GM19372 (cell line): ENCODE results near the gene ZDHHC3.
"Not testable (repeated sequence)": the region's sequence is repeated elsewhere in the genome, so short reads cannot be mapped to it uniquely, and the experiment has no call there.

Experiments
- ATAC-seq: cut with Tn5 transposase; IDR thresholded peaks from one replicate; pipeline ENCODE4 v1.9.1; 2021; ENCODE audit warnings: mild to moderate bottlenecking, low read depth, moderate library complexity; ENCODE audit not compliant: unreplicated experiment

The ZDHHC3 gene

DNA sequence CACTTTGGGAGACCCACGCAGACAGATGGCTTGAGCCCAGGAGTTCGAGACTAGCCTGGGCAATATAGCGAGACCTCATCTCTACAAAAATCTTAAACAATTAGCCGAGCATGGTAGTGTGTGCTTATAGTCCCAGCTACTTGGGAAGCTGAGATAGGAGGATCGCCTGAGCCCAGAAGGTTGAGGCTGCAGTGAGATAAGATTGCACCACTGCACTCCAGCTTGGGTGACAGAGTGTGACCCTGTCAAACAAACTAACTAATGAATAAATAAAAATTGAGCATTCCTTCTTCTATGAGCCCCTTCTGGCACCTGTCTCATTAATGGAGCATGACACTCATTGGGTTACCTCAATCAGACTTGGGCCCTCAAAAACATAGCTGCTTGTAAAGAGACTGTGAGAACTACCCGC lies 7.5 kb downstream of the ZDHHC3 start:
- no peak for ATAC-seq

DNA sequence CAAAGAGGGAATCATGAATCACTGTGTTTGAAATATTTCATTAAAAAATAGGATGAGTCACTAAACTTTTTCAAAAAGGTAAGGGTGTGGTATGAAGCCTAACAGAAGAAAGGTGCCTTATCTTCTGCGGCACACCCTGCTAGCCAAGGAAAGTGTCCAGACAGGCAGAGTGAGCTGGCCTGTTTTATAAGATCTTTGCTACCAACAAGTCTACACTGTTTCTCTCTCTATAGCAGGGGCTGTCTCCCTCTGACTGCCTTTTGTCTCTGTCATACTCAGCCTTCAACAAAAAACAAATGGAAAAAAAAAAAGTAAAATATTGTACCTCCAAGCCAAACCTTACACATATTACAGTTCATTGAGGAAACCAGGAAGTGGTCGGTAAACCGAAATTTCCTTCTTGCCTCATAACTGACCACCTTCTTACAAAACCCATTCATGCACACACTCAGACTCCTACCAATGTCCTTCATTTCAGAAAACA lies 9.1 kb downstream of the ZDHHC3 start:
- ATAC-seq = no peak

DNA sequence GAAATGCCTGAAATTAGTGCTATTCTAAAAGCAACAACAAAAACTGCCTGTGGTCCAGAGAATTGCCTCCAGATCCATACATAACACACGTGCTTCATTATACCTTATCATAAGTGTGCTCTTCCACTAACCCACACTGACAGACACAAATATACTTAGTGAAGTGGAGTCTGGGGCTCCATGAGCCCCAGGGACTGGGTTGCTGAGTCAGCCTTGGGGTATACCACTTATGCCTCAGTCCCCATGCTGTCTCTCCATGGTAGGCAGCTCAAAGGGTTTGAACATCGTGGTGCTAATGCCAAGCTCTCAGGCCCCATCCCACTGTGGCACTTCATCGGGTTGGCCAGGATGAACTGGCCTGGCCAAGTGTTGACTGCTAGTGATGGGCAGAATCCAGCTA lies 10.8 kb downstream of the ZDHHC3 start:
- no peak for ATAC-seq

DNA sequence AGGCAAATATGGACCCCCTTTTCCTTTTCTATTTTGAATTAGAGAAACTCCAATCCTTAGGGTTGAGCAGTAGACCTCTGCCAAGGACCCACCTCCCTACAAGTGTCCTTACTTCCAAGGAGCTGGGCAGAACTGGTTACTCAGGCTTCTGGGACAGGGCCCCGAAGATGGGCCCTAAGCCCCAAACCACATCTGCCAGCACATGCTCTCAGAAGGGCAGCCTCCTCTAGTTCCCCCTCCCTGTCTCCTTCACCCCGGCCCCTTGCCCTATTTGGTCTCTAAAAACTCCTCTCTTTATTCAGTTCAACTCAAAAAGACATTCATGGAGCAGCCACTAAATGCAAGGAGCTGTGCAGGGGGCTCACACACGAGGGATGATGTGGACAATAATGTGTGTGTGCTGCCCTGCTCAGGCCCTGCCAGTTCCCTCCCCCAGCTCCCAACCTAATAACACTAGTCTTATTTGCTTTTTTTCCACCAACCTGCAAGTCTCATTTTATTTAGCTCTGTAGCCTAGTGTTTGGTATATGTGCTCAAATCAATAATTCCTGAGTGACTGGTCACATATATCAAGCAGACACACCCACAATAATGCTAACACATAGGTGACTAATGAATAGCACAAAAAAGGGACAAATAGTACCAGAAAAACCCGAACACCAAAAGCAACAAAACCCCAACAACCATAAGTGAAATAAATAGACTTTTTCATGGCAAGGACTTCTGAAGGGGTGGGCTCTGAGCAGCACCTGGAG lies 12.2 kb downstream of the ZDHHC3 start:
- ATAC-seq = no peak

DNA sequence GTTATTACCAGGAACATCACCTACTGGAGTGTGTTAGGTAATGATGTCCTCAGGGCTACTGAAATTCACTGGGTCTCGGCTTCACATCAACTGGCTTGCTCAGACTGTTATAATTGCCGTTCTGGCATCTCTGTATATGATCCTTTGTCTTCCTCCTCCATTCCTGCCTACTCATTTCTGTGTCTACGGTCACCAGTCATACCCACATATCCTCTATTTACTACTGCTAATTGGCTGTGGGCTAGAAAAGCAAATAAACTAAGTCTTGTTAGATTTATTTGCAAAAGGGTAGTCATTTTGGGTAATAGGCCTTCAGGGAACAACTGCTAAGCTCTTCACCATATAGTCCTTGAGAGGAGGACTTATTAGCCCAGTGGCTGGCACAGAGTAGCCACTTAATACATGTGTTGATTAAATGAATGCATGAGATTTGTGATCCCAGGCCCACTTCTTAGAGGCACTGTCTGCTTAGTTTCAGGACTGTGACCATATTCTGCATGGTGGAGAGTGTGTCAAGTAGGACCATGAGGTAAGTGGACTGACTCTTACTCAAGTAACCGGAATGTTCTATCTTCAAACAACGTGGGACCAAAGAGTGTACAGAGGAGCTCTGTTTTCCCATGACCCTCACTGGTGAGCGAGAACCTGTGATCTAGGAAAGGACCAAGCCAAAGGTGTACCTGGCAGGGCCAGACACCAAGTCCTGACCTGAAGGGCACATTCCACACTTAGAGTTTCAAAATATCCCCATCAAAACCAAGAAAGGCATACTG lies 13.2 kb downstream of the ZDHHC3 start:
- no peak for ATAC-seq

DNA sequence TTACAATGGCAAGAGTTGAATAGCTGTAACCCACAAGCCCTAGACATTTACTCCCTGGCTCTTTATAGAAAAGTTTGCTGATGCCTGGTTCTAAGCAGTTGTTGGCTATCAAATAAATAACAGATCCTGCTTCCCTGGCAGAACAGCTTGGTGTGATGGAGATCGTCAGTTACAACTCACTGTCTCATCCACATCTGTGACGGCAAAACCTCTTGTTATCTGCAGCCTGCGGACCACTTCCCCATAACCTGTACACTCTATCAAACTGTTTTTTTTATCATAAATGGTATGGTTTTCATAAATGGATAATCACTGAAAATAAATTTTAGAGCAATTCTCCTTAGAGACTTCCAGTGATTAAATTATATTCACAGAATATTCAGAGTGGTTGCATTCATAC lies 14.1 kb downstream of the ZDHHC3 start:
- no peak for ATAC-seq

DNA sequence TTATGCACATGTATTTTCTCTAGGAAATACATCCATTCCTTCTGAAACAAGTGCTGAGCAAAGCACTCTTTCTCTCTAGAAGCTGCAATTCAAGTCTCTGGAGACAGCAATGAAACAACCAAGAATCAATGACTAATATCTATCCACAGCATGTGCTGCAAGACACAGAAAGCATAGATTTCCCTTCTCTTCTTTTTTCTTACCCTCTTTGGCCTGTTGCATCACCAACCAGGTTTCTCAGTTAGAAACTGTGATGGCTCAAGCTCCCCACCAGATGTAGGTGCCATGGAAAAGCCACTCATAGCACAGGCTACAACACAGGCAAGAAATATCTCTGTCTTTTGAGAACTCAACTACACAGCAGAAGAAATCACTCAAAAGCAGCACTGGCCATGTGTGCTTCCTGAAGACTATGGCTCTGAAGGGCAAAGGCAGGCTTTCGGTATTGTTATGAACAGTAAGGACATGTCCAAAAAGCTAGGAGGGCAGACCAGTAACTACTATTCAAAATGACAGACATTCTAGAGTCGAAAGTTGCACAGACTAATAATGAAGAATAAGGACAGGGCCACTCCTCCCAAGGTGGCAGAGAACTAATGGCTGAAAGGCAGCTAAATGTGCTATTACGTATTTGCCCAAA lies 15.5 kb downstream of the ZDHHC3 start:
- no peak for ATAC-seq

DNA sequence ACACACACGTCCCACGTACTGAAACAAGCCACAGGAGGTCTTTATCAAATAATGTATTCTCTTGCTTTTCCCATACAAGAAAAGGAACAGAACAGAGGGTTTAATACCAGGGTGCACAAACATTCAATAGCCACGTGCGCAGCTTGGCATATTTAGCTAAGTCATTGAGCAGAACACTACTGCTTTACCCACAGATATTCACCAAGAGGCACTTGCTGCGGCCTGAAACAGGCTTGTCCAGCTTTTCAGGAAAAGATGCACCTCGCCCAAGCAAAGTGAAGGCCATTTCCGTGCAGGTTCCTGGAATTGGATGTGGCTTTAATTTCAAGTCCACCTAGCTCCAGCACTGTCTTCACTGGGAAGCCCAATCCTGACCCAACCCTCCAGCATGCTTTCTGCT lies 17.6 kb downstream of the ZDHHC3 start:
- ATAC-seq = no peak

DNA sequence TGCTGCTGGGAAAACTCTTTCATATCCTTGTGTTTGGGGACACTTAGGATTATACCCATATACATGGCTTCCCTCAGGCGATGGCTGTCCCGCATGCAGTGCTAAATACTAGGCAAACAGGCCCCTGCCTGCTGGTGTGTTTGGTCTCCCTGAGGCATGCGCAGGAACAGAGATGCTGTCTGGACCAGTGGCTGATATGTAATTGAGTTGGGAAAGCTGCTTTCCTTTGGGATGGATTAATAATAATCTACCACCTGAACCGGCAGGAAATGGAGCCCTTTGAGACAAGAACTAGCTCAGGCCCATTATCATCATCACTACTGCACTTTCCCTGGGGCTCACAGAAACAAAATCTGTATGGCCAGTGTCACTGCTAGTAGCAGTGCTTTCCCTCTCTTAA lies 18.0 kb downstream of the ZDHHC3 start:
- ATAC-seq = no peak

DNA sequence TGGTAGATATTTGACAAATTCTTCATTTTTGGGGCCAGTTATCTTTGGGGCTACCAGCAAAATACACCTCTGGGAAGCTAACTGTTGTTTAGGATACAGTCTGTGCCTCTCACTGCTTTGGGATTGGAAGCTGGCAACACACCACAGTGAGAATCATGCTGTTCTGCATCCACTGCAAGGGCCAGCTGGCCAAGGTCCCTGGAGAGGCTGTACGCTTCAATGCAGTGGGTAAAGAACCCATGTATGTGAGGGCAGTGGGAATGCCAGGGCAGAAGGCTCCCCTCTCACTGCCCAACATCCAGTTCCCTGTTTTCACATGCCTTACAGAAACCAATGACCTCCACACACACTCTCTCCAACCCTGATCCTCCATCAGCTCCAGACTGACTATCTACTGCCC lies 20.1 kb downstream of the ZDHHC3 start:
- ATAC-seq = no peak

DNA sequence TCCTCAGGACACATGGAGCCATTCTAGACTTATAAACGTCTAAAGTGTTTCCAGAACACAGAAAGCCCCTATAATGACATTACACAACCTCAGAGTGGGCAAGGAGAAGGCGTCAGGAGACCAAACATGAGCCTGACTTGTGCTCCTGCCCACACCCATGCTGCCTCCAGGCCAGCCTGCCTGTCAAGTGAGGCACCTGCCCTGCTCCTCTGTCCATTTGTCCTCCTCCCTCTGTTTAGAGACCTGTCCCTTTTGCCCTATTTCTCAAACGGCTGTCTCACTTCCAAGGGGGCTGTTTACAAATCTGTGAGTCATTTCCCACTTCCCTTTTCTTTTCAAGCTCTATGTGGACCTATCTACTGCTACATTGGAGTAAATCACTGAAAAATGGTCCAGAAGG lies 21.0 kb downstream of the ZDHHC3 start:
- no peak for ATAC-seq

DNA sequence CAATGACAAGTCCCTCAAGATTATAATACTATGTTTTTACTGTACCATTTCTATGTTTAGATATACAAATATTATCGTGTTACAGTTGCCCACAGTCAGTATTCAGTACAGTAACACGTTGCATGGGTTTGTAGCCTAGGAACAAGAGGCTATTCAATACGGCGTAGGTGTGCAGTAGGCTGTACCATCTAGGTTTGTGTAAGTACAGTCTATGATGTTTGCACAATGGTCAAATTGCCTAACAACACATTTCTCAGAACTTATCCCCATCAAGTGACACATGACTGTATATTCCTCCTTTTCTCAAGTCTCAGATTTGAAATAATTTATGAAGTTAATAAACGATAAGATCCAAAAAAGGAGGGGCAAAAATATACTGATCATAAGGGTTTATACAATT lies 21.7 kb downstream of the ZDHHC3 start:
- no peak for ATAC-seq

DNA sequence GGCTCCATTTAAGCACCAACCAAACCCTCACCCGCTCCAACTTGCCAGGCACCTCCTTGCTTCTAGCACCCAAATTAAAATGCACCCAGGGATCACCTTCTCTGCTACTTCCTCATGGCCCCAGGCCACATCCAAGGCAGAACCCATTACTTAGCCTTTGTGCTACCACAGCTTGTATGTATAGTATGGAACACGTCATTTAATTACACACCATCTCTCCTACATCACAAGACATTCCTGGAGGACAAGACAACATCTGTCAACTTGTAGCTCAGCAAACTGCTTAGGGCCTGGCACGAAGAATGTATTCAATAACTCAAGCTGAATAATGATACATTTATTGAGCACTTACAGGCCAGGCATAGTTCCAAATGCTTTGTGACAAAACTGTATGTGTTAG lies 23.3 kb downstream of the ZDHHC3 start:
- no peak for ATAC-seq

DNA sequence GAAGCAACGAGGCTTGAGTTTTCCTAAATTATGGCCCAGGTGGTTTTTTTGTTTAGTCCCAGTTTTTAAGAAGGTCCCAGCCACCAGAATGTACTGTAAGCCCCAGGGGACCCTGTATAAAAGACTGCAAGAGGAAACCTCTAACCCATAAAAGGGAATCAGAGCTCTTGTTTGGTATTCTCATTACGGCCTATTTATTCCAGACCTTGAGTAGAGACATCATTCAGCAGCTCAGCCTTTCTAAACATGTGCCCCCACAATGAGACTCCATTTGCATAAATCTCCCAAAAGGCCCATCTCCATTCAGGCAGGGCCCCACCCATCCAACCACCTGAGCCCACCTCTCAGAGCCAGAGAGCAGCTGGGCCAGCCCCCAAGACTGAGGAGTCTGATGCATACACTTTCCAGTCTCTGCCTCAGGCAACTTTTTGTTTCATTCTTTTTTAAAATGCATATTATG lies 25.7 kb downstream of the ZDHHC3 start:
- ATAC-seq = no peak

DNA sequence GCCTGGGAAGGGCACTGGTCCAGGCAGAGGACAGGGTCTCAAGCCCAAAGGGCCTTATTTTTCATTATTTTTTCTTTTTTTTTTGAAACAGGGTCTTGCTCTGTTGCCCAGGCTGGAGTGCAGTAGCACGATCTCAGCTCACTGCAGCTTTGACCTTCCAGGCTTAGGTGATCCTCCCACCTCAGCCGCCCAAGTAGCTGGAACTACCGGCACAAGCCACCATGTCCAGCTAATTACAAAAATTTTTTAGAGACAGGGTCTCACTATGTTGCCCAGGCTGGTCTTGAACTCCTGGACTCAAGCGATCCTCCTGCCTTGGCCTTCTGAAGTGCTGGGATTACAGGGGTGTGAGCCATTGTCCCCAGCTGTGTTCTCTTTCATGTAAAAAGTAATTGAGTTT lies 26.2 kb downstream of the ZDHHC3 start:
- not testable (repeated sequence) for ATAC-seq

DNA sequence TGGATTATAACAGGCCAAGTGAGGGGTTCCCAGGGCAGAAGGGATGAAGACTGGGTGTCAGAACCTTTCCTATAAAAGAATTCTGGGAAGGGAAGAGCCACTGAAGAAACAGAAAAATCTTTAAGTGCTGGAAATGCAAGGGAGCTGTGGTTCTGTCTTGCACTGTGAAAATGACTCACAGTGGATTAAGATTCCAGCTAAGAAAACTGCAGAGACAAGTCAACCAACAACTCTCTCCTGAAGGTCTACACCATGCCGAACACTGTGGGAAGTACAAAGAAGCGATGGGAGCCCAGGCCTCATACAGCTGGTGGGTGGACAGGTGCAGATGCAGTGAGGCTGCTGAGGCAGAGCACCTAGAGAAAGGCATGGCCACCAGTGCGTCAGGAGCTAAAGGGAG lies 27.7 kb downstream of the ZDHHC3 start:
- no peak for ATAC-seq

DNA sequence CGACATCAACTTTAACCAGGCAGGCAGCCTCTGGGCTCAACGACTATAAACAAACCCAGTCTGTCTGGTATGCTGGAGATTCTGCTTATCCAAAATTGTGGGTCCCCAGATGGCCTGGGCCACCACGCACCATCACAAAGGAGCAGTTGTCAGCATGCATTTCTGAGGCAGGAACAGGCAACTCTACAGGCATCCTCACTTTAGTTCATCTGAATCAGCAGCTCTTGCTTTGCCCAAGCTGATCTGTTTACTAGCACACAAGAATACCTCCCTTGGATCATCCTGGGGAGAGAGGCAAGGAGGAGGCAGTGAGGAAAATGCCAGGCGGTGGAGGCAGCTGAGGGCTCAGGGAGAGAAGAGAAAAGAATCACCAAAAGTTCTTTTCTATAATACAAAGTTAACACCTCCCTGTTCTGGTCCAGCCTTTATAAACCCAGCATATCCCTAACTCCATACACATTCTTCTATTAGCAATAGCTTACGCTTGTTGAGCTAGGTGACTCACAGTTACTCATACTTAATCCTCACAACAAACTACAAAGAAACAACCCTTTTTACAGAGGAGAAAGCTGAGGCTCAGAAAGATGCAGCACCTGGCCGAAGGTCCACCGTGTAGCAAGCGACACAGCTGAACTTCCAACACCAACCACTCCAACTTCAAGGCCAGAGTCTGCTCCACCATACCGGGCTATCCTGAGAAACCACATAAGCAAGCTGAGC lies 33.6 kb downstream of the ZDHHC3 start:
- ATAC-seq = no peak

DNA sequence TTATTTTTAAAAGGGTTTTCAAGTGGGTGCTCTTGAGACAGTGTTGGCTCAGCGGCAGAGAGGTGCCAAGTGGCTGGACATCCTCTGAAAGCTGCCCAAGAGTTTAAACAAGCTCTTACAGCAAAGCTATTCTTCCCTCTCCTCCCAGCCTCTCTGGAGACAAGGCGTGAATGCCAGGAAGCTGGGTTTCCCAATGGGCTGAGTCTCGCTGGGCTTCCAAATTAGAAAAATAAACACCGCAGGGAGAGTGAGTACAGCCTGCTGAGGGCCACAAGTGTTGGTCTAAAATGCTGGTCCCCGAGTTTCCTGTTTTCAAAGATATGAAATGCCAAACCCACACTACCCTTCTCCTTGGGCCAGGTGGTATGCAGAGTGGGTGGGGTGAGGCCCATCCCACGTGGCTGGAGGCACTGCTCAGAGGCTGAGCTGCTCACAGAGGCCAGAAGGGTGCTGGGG lies 36.4 kb downstream of the ZDHHC3 start:
- no peak for ATAC-seq

DNA sequence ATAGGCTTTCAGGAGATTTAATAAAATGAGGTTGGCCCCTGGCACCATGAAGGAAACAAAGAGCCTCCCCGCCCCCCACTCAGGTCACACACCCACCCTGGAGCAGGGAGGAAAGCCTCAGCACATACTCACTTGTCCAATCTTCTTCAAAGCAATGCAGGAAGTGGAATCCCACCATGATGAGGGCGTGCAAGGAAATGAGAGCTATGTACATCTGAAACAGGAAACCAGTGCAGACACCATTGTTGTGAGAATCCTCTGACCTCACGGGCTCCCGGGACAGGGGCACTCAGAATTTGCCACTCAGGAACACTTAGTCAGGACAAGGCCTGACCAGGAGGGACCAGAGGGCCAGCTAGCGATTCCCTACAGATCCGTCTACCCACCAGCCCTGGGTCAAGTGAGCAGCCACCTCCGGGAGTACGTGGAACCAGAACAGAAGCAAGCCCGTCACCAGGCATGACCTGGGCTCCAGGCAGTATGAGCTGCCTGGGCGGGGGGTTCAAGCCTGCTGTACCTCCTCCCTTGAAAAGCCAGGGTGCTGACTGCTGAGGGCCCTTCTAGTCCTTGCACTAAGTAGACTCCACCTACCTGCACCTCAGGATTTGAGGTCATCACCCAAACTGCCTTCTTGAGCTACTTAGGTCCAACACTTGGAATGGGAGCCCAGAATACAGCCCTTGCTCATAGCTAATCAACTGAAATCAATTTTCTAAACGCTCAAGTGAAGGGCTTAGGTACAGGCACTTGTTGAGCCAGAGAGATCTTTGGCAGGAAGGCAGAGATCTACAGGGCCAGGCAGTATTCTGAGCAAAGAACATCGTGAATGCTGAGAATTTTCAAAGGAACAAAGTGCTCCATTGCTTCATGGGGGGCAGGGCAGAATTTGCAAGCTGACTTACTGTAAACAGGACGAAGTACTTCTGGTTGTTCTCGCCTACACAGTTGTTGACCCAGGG lies 42.7 kb downstream of the ZDHHC3 start:
- ATAC-seq = no peak

DNA sequence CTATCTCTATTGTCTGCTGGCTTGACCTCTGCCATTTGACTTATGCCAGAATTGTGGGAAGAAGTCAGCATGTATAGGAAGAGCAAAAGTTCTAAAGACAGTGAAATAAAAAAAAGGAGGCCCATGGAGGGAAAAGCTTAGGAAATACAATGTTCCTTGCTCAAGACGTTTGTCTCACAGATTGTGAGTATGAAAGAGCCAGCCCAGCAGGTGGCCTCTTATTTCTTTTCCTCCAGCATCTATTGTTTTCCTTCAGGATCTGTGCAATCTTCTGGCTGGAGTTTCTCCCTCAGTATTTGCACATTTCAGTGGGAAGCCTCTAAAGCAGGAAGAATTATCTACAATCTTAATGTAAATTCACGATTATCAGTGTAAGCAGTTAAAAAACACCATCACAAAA lies 43.7 kb downstream of the ZDHHC3 start:
- no peak for ATAC-seq
